ENCODE results near the gene FZD7.
A peak's percentile ranks its signal among the peaks of the same experiment; 100 is the strongest.

Gene FZD7

GRCh38 chr2:202014759-202015211, 18.9 kb upstream of the FZD7 start:
- no peak for DNase-seq

GRCh38 chr2:202015471-202015870, 18.2 kb upstream of the FZD7 start:
- DNase-seq: no peak

- no peak for DNase-seq
Measured at GRCh38 chr2:202016579-202017227, 17.0 kb upstream of the FZD7 start.

- DNase-seq: no peak
Measured at GRCh38 chr2:202017940-202018339, 15.7 kb upstream of the FZD7 start.

- no peak for DNase-seq
Measured at GRCh38 chr2:202018950-202019349, 14.7 kb upstream of the FZD7 start.

GRCh38 chr2:202019689-202020450, 13.8 kb upstream of the FZD7 start:
- no peak for DNase-seq

- DNase-seq: no peak
Measured at GRCh38 chr2:202022755-202023154, 10.9 kb upstream of the FZD7 start.

- DNase-seq: no peak
Measured at GRCh38 chr2:202023198-202023903, 10.3 kb upstream of the FZD7 start.

- no peak for DNase-seq
Measured at GRCh38 chr2:202023904-202024266, 9.8 kb upstream of the FZD7 start.

- DNase-seq: no peak
Measured at GRCh38 chr2:202024871-202025270, 8.8 kb upstream of the FZD7 start.

- no peak for DNase-seq
Measured at GRCh38 chr2:202025816-202026215, 7.8 kb upstream of the FZD7 start.

- no peak for DNase-seq
Measured at GRCh38 chr2:202026507-202026906, 7.1 kb upstream of the FZD7 start.

GRCh38 chr2:202030691-202031090, 3.0 kb upstream of the FZD7 start:
- DNase-seq: no peak

GRCh38 chr2:202031246-202031951, 2.3 kb upstream of the FZD7 start:
- DNase-seq: no peak

- peak; percentile 18 for DNase-seq
Measured at GRCh38 chr2:202032846-202033316, 774 bp upstream of the FZD7 start.

GRCh38 chr2:202034249-202035088, 814 bp downstream of the FZD7 start:
- peak; percentile 15 for DNase-seq

- DNase-seq: peak; percentile 39
Measured at GRCh38 chr2:202035089-202035940, 1.7 kb downstream of the FZD7 start.

GRCh38 chr2:202035941-202036372, 2.3 kb downstream of the FZD7 start:
- DNase-seq: no peak

GRCh38 chr2:202036601-202037037, 3.0 kb downstream of the FZD7 start:
- DNase-seq: no peak

- no peak for DNase-seq
Measured at GRCh38 chr2:202037086-202037485, 3.4 kb downstream of the FZD7 start.
